IMR-90 (cell line): ENCODE results near the gene ARL6IP6.

Source experiments
- CTCF ChIP-seq: conservative IDR thresholded peaks from 2 replicates; pipeline ENCODE4 v1.5.1; 2012; ENCODE audit warnings: mild to moderate bottlenecking, low read depth, low read length, improper control_type of control experiment
- ELK1 ChIP-seq: fragments of 150-350 bp; IDR thresholded peaks from 2 replicates; pipeline ENCODE4 v1.6.1; 2016; ENCODE audit warnings: low read depth, mild to moderate bottlenecking, low read length, moderate library complexity, borderline replicate concordance
- MAFK ChIP-seq: IDR thresholded peaks from 2 replicates; pipeline ENCODE4 v1.6.1; 2012; ENCODE audit warnings: low read depth, low read length, improper control_type of control experiment
- POLR2A ChIP-seq: IDR thresholded peaks from 2 replicates; pipeline ENCODE4 v1.6.1; 2012; ENCODE audit warnings: mild to moderate bottlenecking, low read depth, low read length
- USF2 ChIP-seq: fragments of 150-350 bp; IDR thresholded peaks from 2 replicates; pipeline ENCODE4 v1.6.1; 2017; ENCODE audit warnings: mild to moderate bottlenecking, antibody characterized with exemption, low read length, low read depth

- TF ChIP-seq POLR2A (no peak), CTCF (no peak), USF2 (no peak), MAFK (no peak), ELK1 (no peak)
These were observed 20.0 kb downstream of the ARL6IP6 start for GRCh38 chr2:152738438-152738837.
